GM21825 (cell line): Measurements from ENCODE around the gene KDM1B.
A peak's percentile ranks its signal among the peaks of the same experiment; 100 is the strongest.
"Not testable (repeated sequence)": the region's sequence is repeated elsewhere in the genome, so short reads cannot be mapped to it uniquely, and the experiment has no call there.

Experiments used
- ATAC-seq: cut with Tn5 transposase; IDR thresholded peaks from one replicate; pipeline ENCODE4 v1.9.1; 2021; ENCODE audit warnings: mild to moderate bottlenecking, moderate library complexity; ENCODE audit not compliant: unreplicated experiment

The KDM1B gene

DNA sequence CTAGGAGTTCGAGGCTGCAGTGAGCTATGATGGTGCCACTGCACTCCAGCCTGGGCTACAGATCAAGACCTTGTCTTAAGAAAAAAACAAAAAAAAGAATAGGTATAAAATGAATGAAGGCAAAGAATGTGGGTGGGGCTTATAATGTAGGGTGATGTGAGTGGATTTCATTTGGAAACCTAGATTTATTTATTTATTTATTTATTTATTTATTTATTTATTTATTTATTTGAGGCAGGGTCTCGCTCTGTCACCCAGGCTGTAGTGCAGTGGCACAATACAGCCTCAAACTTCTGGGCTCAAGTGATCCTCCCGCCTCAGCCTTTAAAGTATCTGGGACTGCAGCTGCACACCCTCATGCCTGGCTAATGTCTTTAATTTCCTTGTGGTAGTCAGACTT lies 3.8 kb upstream of the KDM1B start:
- not testable (repeated sequence) for ATAC-seq

DNA sequence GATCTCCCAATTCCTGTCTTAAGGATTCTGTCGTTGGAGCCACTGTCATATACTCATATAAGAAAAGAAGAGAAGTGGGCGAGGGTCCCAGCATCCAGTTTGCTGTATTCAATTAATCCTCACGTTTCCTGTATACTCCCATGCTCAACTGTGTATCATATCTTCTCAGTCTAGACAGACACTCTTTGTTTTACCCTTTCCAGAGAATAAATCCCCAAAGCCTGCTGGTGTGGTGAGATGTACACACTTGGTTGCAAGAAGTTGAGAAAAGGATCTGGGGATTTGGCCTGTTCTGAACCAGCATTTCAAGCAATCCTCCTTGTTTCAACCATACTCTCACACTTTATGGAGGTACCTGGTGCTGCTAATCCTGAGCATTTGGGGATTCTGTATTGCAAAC lies 3.4 kb upstream of the KDM1B start:
- no peak for ATAC-seq

- no peak for ATAC-seq
Measured at GRCh38 chr6:18153311-18153703, 1.9 kb upstream of the KDM1B start.

GRCh38 chr6:18154507-18155149 lies 594 bp upstream of the KDM1B start, which contains the start of gene TPMT:
TPMT (minus strand) TSS chr6:18155077; CDS start chr6:18149127, 5,950 bp downstream.
- ATAC-seq = peak; percentile 54

- peak; percentile 44 for ATAC-seq
Measured at GRCh38 chr6:18155864-18156421, 721 bp downstream of the KDM1B start.

DNA sequence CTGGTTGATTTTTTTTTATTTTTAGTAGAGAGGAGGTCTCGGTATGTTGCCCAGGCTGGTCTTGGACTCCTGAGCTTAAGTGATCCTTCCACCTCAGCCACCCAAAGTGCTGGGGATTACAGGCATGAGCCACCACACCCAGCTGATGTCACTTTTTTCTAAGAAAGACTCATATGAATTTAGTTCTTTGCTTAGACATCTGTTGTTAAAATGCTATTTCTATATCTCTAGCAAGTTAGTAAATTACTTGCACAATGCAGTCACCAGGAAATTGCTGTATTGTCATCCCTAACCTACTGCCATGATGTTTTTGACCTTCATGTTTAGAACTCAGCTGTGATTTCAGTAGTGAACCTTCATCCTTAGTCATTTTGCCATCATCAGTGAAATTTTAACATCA lies 5.7 kb downstream of the KDM1B start:
- no peak for ATAC-seq

DNA sequence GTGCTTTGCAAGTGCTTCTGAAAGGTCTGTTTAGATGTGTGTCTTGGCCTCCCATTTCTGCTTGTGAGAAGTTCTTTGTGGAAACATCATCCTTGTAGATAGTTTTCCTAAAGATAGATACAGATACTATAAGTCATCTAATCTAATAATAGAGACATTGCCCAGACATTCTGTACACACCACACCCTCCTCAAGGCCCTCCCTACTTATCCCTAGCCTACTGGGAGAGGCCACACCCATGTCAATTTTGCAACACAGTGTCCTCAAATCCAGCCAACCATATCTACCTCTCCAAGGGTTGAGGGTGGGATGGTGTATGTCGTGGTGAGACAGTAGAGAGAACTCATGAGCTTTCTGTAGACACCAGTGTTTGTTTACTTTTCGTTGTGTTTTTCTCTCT lies 6.2 kb downstream of the KDM1B start:
- no peak for ATAC-seq

DNA sequence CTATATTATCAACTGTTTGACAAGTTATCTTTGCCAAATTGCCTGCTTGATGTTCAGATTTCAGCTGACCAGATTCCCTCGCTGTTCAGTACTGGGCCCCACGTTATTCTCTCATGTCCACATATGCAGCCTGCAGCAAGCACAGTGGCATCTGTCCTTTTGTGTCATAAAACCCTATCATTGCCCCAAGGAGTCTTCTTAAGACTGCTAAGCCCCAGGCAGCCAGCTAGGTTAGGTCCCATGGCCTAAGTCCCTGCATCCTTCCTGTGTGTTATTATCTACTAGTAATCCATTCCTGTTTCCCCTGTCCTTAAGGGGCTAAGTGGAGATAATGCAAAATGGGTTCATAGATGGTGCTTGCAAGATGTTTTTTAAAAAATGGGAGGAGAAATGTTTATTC lies 7.2 kb downstream of the KDM1B start:
- no peak for ATAC-seq

DNA sequence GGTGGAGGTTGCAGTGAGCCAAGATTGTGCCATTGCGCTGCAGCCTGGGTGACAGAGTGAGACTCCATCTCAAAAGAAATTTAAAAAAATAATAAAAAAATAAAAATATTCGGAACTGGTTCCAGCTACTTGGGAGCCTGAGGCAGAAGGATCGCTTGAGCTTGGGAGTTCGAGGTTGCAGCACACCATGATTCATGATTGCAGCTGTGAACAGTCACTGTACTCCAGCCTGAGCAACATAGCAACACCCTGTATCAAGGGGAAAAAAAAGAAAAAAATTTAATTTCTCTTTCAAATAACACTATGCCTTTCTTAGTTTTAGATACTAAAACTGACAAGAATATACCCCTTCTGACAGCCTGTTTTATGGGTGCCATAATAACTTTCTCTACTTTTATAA lies 10.5 kb downstream of the KDM1B start:
- ATAC-seq = no peak

DNA sequence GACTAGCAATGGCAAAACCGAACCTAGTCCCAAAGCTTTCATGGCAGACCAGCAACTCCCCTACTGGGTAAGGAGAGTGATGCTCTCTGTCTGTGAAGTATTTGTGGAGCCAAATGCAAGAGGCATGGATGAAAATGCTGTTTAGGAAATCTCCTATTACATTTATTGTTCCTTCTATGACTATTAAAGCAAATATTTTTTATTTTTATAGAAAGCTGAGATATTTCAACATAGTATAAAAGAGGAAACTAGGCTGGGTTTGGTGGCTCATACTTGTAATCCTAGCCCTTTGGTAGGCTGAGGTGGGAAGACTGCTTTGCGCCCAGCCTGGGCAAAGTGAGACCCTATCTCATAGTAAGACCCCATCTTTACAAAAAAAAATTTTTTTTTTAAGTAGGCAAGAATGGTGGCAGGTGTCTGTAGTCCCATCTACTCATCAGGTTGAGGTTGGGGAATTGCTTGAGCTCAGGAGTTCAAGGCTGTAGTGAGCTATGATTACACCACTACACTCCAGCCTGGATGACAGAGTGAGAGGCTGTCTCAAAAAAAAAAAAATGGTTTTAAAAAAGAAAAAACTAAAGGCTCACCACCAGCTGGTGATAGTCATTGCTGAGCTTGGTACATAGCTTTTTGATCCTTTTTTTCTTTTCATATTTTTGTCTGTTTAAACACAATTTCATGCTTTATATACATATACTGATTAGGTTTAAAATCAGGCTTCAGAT lies 11.3 kb downstream of the KDM1B start:
- ATAC-seq = no peak

DNA sequence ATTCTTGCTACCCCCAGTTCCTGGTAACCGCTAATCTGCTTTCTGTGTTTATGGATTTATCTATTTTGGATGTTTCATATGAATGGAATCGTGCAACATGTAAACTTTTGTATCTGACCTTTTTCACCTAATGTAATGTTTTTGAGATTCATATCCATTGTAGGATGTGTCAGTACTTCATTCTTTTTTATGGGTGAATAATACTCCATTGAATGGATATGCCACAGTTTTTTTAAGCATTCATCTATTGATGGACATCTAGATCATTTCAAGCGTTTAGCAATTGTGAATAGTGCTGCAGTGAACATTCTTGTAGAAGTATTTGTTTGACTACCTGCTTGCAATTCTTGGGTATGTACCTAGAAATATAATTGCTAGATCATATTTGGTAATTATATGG lies 13.0 kb downstream of the KDM1B start:
- no peak for ATAC-seq

DNA sequence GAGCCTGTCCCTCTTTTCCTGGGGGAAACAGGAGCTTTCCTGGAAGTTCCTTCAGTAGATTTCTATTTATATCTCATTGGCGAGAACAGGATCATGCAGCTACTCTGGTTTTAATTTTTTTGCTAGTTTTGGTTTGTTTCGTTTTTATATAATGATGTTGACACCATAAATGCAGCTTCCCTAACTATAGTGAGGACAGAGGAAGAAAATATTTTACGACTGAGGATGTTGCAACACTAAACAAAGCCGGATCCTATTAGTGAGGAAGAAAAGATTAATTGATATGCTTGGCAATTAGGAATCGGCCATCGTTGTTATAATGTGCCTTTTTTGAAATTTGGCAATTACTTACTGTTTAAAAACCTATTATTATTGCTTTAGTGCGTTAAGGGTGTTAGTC lies 16.6 kb downstream of the KDM1B start:
- ATAC-seq = no peak

- not testable (repeated sequence) for ATAC-seq
Measured at GRCh38 chr6:18176198-18176597, 21.0 kb downstream of the KDM1B start.

DNA sequence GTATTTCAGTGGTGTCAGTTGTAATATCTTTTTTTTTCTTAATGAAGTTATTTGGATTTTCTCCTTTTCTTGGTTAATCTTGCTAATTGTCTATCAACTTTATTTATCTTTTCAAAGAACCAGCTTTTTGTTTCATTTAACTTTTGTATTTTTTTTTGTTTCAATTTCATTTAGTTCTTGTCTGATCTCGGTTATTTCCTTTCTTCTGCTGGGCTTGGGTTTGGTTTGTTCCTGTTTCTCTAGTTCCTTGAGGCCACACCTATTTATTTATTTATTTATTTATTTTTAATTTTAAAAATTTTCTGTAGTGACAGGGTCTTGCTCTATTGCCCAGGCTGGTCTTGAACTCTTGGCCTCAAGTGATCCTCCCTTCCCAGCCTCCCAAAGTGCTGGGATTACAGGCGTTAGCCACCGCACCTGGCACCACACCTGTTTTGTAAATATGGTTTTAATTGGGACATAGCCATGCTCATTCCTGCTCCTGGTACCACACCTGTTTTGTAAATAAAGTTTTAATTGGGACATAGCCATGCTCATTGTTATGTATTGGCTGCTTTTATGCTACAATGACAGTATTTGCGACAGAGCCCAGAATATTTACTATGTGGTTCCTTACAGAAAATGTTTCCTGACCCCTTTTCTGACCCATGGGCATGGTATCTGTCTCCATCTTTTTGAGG lies 22.2 kb downstream of the KDM1B start:
- no peak for ATAC-seq

DNA sequence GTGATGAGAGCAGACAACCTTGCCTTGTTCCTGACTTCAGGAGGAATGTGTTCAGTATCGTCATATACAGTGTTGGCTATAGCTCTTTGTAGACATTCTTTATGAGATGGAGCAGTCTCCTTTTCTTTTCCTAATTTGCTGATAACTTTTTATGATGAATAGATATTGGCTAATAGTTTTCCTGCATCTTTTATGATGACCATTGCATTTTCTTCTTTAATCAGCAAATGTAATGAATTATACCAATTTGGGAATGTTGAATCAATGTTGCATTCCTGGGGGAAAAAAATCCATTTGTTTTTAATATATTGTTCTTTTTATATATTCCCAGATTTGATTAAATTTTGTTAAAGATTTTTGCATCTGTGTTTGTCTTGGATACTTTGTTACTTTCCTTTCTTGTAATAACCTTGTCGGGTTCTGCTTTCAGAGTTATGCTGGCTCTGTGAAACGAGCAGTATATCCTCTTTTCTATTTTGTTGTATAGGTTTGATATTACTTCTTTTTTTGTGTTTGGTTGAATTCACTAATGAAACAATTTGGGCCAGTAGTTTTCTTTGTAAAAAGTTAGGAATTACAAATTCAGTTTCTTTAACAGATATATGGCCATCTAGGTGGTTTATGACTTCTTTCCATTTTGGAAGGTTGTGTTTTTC lies 23.9 kb downstream of the KDM1B start:
- no peak for ATAC-seq

GRCh38 chr6:18179770-18180356 lies 24.6 kb downstream of the KDM1B start:
- ATAC-seq = no peak

DNA sequence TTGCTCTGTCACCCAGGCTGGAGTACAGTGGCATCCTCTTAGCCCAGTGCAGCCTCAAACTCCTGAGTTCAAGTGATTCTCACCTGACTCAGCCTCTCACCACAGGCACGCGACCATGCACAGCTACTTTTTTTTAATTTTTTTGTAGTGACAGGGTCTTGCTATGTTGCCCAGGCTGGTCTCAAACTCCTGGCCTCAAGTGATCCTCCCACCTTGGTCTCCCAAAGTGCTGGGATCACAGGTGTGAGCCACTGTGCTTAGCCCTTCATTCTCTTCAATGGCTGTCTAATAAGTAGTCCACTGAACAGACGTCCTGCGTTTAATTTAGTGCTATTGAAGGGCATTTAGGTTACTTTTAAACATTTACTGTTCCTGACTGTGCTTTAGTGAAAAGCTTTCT lies 27.3 kb downstream of the KDM1B start:
- no peak for ATAC-seq

- no peak for ATAC-seq
Measured at GRCh38 chr6:18183766-18184165, 28.5 kb downstream of the KDM1B start.

GRCh38 chr6:18185624-18186023 lies 30.4 kb downstream of the KDM1B start:
- no peak for ATAC-seq

DNA sequence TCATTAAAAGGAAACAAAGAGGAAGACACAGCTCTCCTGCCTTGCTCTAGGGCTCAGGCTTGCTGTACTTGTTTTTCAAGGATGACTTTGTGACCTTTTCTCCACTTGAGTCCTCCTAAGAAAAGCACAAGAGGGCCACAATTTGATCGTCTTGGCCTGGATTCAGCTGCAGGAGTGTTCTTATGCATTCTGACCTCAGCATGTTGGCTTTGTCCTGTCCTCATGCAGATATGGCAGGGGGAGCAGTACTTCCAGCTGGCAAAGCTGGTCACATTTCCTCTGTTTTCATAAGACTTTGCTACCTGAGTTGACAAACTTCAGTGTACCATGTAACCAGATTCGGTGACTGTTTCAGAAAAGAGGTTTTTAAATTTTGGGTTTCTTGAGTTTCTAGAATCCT lies 30.8 kb downstream of the KDM1B start:
- no peak for ATAC-seq
